ENCODE data around the gene ATAD3B. TPM values are rescaled to one million over a fixed set of nuclear protein-coding genes. Genes with fewer than 3 reads are reported as not detected.
A peak's percentile ranks its signal among the peaks of the same experiment; 100 is the strongest.
"Not testable (repeated sequence)": the region's sequence is repeated elsewhere in the genome, so short reads cannot be mapped to it uniquely, and the experiment has no call there.

ATAD3B gene
- total RNA-seq, 1 donor from 2014 or later = 42.8 TPM

GRCh38 chr1:1455366-1455884 lies 16.1 kb upstream of the ATAD3B start:
- H3K4me3 ChIP-seq (ENCODE audit: low read depth, low read length) = no peak overlapping the region
- TF ChIP-seq CTCF (conservative IDR thresholded peaks at IDR 0.05; ENCODE audit: low read depth, low read length) = no peak
- DNase-seq (ENCODE audit: low read depth) = no peak

- DNase-seq (ENCODE audit: low read depth); H3K4me3 ChIP-seq (ENCODE audit: low read depth, low read length): not testable (repeated sequence)
Measured at GRCh38 chr1:1455934-1456333, 15.6 kb upstream of the ATAD3B start.

- not testable (repeated sequence) for H3K4me3 ChIP-seq (ENCODE audit: low read depth, low read length); DNase-seq (ENCODE audit: low read depth)
Measured at GRCh38 chr1:1456683-1457255, 14.8 kb upstream of the ATAD3B start.

DNA sequence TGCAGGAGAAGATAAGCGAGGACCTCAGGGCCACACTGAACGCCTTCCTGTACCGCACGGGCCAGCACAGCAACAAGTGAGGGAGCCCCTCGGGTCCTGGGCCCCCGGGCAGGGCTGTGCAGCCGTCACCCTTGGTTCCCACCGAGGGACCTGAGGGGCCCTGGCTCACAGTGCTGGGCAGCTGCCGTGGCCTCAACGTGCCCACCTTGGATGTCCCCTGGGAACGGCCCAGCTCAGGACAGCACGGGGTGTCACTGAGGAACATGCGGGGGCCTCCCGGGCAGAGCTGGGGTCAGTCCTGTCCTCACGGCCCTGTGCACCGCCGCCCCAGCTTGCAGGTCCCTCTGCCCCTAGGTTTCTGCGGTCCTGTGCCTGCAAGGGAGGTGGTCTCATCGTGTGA lies 12.4 kb upstream of the ATAD3B start:
- not testable (repeated sequence) for DNase-seq (ENCODE audit: low read depth); H3K4me3 ChIP-seq (ENCODE audit: low read depth, low read length)

GRCh38 chr1:1459711-1460110 lies 11.9 kb upstream of the ATAD3B start:
- DNase-seq (ENCODE audit: low read depth); H3K4me3 ChIP-seq (ENCODE audit: low read depth, low read length): not testable (repeated sequence)

DNA sequence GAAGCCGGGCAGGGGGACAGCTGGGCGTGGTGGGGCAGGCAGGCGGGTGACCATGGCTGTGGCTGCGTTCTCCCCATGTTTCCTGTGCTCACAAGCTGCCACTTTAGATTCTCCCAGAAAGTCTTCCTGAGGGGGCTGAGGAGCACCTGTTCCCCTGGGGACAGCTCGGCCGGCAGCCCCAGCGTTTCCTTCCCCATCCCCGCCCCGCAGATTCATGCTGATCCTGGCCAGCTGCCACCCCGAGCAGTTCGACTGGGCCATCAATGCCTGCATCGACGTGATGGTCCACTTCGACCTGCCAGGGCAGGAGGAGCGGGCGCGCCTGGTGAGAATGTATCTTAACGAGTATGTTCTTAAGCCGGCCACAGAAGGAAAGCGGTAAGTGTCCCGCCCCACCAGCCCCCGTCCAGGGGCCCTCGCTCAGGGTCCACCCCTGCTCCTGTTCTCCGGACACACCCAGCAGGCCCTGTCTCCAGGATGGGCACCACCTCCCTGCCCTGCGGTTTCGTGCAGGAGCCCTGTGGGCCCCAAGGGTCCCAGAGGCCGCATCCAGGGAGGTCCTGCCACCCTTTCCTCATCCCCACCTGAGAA lies 10.9 kb upstream of the ATAD3B start:
- DNase-seq (ENCODE audit: low read depth) = no peak
- no peak overlapping the region for H3K4me3 ChIP-seq (ENCODE audit: low read depth, low read length)
- TF ChIP-seq CTCF (conservative IDR thresholded peaks at IDR 0.05; ENCODE audit: low read depth, low read length) = no peak

DNA sequence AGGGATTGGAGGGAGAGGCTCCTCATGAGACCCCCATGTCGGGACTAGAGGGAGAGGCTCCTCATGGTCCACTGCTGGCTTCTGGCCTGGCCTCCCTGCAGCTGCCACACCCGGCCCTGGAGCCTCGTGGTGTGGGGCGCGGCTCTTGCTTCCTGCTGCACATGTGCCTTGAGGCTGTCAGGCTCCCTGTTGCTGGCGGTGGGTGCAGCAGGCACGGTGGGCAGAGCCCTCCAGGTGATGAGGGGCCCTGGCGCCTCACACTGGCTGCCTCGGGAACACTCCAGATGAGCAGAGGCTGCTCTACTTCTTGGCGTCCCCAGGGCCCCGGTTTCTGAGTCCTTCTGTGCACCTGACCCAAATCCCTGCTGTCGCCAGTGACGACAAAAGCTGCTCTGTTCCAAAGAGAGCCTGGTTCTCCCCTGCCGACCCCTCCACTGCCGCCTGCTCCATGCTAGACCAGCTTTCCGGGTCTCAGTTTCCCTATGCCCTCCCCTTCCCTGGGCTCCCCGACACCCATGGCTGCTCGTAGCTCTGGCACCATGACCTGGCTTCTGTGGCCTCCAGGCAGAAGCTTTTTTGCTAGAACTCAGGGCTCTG lies 9.7 kb upstream of the ATAD3B start:
- no peak for TF ChIP-seq CTCF (conservative IDR thresholded peaks at IDR 0.05; ENCODE audit: low read depth, low read length)
- no peak overlapping the region for H3K4me3 ChIP-seq (ENCODE audit: low read depth, low read length)
- no peak for DNase-seq (ENCODE audit: low read depth)

- TF ChIP-seq CTCF (conservative IDR thresholded peaks at IDR 0.05; ENCODE audit: low read depth, low read length) = no peak
- DNase-seq (ENCODE audit: low read depth) = no peak
- H3K4me3 ChIP-seq (ENCODE audit: low read depth, low read length) = peak overlapping the region; percentile 2
Measured at GRCh38 chr1:1462318-1462966, 9.1 kb upstream of the ATAD3B start.

DNA sequence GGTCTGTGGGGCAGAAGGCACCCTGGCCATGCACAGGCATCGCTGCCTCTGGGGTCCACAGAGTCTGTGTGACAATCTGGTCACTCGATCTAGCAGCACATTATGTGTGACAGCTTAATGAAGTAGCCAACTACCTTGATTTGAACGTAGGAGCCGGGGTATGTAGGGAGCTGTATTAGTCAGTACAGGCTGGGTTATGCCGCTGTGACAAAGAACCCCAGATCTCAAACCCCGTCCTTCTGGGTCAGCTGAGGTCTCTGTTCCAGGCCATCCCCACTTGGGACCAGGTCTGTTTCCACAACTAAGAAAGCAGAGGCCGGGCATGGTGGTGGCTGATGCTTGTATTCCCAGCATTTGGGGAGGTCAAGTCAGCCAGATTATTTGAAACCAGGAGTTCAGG lies 8.3 kb upstream of the ATAD3B start:
- no peak for TF ChIP-seq CTCF (conservative IDR thresholded peaks at IDR 0.05; ENCODE audit: low read depth, low read length)
- no peak overlapping the region for H3K4me3 ChIP-seq (ENCODE audit: low read depth, low read length)
- DNase-seq (ENCODE audit: low read depth) = no peak

- DNase-seq (ENCODE audit: low read depth); H3K4me3 ChIP-seq (ENCODE audit: low read depth, low read length): not testable (repeated sequence)
Measured at GRCh38 chr1:1468196-1468985, 3.2 kb upstream of the ATAD3B start.

All from epithelial cell of proximal tubule (primary cell).